Activated CD4-positive, alpha-beta T cell treated with anti-CD3 and anti-CD28 coated beads, Interleukin-10, Interleukin-2, amounts not matched to agents 100 ng/mL and 50 ng/mL, durations not matched to agents 16 hours and 8 hours (primary cell): ENCODE data around the gene DDOST.

Experiments used
- DNase-seq: peaks from one replicate; pipeline ENCODE4 v3.0.0-alpha.2; 2020

Gene DDOST

GRCh38 chr1:20661207-20662109, at the start of gene DDOST:
Gene DDOST (minus strand): TSS chr1:20661369. CDS start chr1:20661350, 19 bp downstream.
- peak; percentile 99 for DNase-seq

- DNase-seq, result no peak
These were observed 49.5 kb upstream of the DDOST start for GRCh38 chr1:20710469-20711284.

- DNase-seq, result no peak
These were observed 48.7 kb upstream of the DDOST start for GRCh38 chr1:20709868-20710267.

- no peak for DNase-seq
These were observed 47.7 kb upstream of the DDOST start for GRCh38 chr1:20708891-20709290.

GRCh38 chr1:20708057-20708456, 46.9 kb upstream of the DDOST start:
- DNase-seq, result no peak

GRCh38 chr1:20706841-20707240, 45.7 kb upstream of the DDOST start:
- no peak for DNase-seq

- no peak for DNase-seq
These were observed 44.1 kb upstream of the DDOST start for GRCh38 chr1:20705203-20705755.

GRCh38 chr1:20704390-20705202, 43.4 kb upstream of the DDOST start:
- no peak for DNase-seq

GRCh38 chr1:20703124-20703756, 42.1 kb upstream of the DDOST start:
- DNase-seq, result no peak

- DNase-seq, result no peak
These were observed 41.2 kb upstream of the DDOST start for GRCh38 chr1:20702416-20702815.

GRCh38 chr1:20701847-20702246, 40.7 kb upstream of the DDOST start:
- DNase-seq, result no peak

GRCh38 chr1:20701446-20701845, 40.3 kb upstream of the DDOST start:
- no peak for DNase-seq

GRCh38 chr1:20700636-20701215, 39.6 kb upstream of the DDOST start:
- no peak for DNase-seq

GRCh38 chr1:20699558-20699957, 38.4 kb upstream of the DDOST start:
- no peak for DNase-seq

GRCh38 chr1:20698195-20698910, 37.2 kb upstream of the DDOST start:
- no peak for DNase-seq

- DNase-seq, result no peak
These were observed 36.4 kb upstream of the DDOST start for GRCh38 chr1:20697563-20697962.

GRCh38 chr1:20696397-20697333, 35.5 kb upstream of the DDOST start:
- DNase-seq, result peak; percentile 83

GRCh38 chr1:20695515-20695914, 34.3 kb upstream of the DDOST start:
- no peak for DNase-seq

- DNase-seq, result no peak
These were observed 32.5 kb upstream of the DDOST start for GRCh38 chr1:20693623-20694022.

- no peak for DNase-seq
These were observed 30.7 kb upstream of the DDOST start for GRCh38 chr1:20691872-20692271.
